Measurements from ENCODE around the gene VWC2L.

The VWC2L gene

GRCh38 chr2:214604861-214605260, 194.0 kb downstream of the VWC2L start:
- no peaks in the 10 kb centered on the region for H3K36me3 ChIP-seq (ENCODE audit: control insufficient read depth in 5 of 5, insufficient read depth in 5 of 5, low read length in 5 of 5)
- H3K27ac ChIP-seq (ENCODE audit: low read depth, low read length): no peak overlapping the region
- no peaks in the 10 kb centered on the region for H3K9me3 ChIP-seq (ENCODE audit: control insufficient read depth in 5 of 5, low read length in 5 of 5)
- peaks cover 0 to 5% (median 0%) of the 10 kb centered on the region in 5 donors for H3K4me1 ChIP-seq (ENCODE audit: control insufficient read depth in 5 of 5, insufficient read depth in 5 of 5, low read length in 5 of 5)
- no peak overlapping the region for H3K9ac ChIP-seq (ENCODE audit: low read length in 5 of 5)
- no peaks in the 10 kb centered on the region for H3K27me3 ChIP-seq (ENCODE audit: control insufficient read depth in 5 of 5, insufficient read depth in 4 of 5, low read length in 5 of 5)
- H3K4me3 ChIP-seq (ENCODE audit: low read depth in 1 of 5, low read length in 5 of 5): no peak overlapping the region

- Histone ChIP-seq H3K9me3 (ENCODE audit: control insufficient read depth in 5 of 5, low read length in 5 of 5) (no peaks in the 10 kb centered on the region), H3K4me3 (ENCODE audit: low read depth in 1 of 5, low read length in 5 of 5) (no peak overlapping the region), H3K9ac (ENCODE audit: low read length in 5 of 5) (no peak overlapping the region), H3K27ac (ENCODE audit: low read depth, low read length) (no peak overlapping the region), H3K27me3 (ENCODE audit: control insufficient read depth in 5 of 5, insufficient read depth in 4 of 5, low read length in 5 of 5) (no peaks in the 10 kb centered on the region), H3K36me3 (ENCODE audit: control insufficient read depth in 5 of 5, insufficient read depth in 5 of 5, low read length in 5 of 5) (no peaks in the 10 kb centered on the region), H3K4me1 (ENCODE audit: control insufficient read depth in 5 of 5, insufficient read depth in 5 of 5, low read length in 5 of 5) (peaks cover 0 to 5% (median 0%) of the 10 kb centered on the region in 5 donors)
Measured at GRCh38 chr2:214607051-214607450, 196.2 kb downstream of the VWC2L start.

GRCh38 chr2:214611015-214611414, 200.2 kb downstream of the VWC2L start:
- Histone ChIP-seq H3K4me1 (ENCODE audit: control insufficient read depth in 5 of 5, insufficient read depth in 5 of 5, low read length in 5 of 5) (peaks cover 0 to 5% (median 0%) of the 10 kb centered on the region in 5 donors), H3K4me3 (ENCODE audit: low read depth in 1 of 5, low read length in 5 of 5) (no peak overlapping the region), H3K9ac (ENCODE audit: low read length in 5 of 5) (no peak overlapping the region), H3K27ac (ENCODE audit: low read depth, low read length) (no peak overlapping the region), H3K36me3 (ENCODE audit: control insufficient read depth in 5 of 5, insufficient read depth in 5 of 5, low read length in 5 of 5) (no peaks in the 10 kb centered on the region), H3K27me3 (ENCODE audit: control insufficient read depth in 5 of 5, insufficient read depth in 4 of 5, low read length in 5 of 5) (no peaks in the 10 kb centered on the region), H3K9me3 (ENCODE audit: control insufficient read depth in 5 of 5, low read length in 5 of 5) (peaks cover 0 to 6% (median 5%) of the 10 kb centered on the region in 5 donors)

- no peaks in the 10 kb centered on the region for H3K27me3 ChIP-seq (ENCODE audit: control insufficient read depth in 5 of 5, insufficient read depth in 4 of 5, low read length in 5 of 5)
- no peak overlapping the region for H3K27ac ChIP-seq (ENCODE audit: low read depth, low read length)
- H3K9ac ChIP-seq (ENCODE audit: low read length in 5 of 5): no peak overlapping the region
- no peak overlapping the region for H3K4me3 ChIP-seq (ENCODE audit: low read depth in 1 of 5, low read length in 5 of 5)
- H3K9me3 ChIP-seq (ENCODE audit: control insufficient read depth in 5 of 5, low read length in 5 of 5): no peaks in the 10 kb centered on the region
- no peaks in the 10 kb centered on the region for H3K4me1 ChIP-seq (ENCODE audit: control insufficient read depth in 5 of 5, insufficient read depth in 5 of 5, low read length in 5 of 5)
- H3K36me3 ChIP-seq (ENCODE audit: control insufficient read depth in 5 of 5, insufficient read depth in 5 of 5, low read length in 5 of 5): no peaks in the 10 kb centered on the region
Measured at GRCh38 chr2:214624166-214624760, 213.4 kb downstream of the VWC2L start.

GRCh38 chr2:214628091-214628490, 217.2 kb downstream of the VWC2L start:
- H3K9me3 ChIP-seq (ENCODE audit: control insufficient read depth in 5 of 5, low read length in 5 of 5): no peaks in the 10 kb centered on the region
- H3K36me3 ChIP-seq (ENCODE audit: control insufficient read depth in 5 of 5, insufficient read depth in 5 of 5, low read length in 5 of 5): no peaks in the 10 kb centered on the region
- no peaks in the 10 kb centered on the region for H3K4me1 ChIP-seq (ENCODE audit: control insufficient read depth in 5 of 5, insufficient read depth in 5 of 5, low read length in 5 of 5)
- no peak overlapping the region for H3K4me3 ChIP-seq (ENCODE audit: low read depth in 1 of 5, low read length in 5 of 5)
- H3K9ac ChIP-seq (ENCODE audit: low read length in 5 of 5): no peak overlapping the region
- H3K27ac ChIP-seq (ENCODE audit: low read depth, low read length): no peak overlapping the region
- H3K27me3 ChIP-seq (ENCODE audit: control insufficient read depth in 5 of 5, insufficient read depth in 4 of 5, low read length in 5 of 5): no peaks in the 10 kb centered on the region

All from subcutaneous abdominal adipose tissue (tissue), 5 donors.